ENCODE data around the gene CD40LG.

GRCh38 chrX:136639506-136640176, 8.3 kb upstream of the CD40LG start:
- TF ChIP-seq, protein P1, sequence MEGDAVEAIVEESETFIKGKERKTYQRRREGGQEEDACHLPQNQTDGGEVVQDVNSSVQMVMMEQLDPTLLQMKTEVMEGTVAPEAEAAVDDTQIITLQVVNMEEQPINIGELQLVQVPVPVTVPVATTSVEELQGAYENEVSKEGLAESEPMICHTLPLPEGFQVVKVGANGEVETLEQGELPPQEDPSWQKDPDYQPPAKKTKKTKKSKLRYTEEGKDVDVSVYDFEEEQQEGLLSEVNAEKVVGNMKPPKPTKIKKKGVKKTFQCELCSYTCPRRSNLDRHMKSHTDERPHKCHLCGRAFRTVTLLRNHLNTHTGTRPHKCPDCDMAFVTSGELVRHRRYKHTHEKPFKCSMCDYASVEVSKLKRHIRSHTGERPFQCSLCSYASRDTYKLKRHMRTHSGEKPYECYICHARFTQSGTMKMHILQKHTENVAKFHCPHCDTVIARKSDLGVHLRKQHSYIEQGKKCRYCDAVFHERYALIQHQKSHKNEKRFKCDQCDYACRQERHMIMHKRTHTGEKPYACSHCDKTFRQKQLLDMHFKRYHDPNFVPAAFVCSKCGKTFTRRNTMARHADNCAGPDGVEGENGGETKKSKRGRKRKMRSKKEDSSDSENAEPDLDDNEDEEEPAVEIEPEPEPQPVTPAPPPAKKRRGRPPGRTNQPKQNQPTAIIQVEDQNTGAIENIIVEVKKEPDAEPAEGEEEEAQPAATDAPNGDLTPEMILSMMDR (IDR thresholded peaks at IDR 0.05): no peak
- no peak for TF ChIP-seq EZH2 (IDR thresholded peaks at IDR 0.05)
